AG09309 (cell line): ENCODE measurements around the gene ZNF12.
"Not testable (repeated sequence)": the region's sequence is repeated elsewhere in the genome, so short reads cannot be mapped to it uniquely, and the experiment has no call there.

Experiments used
- DNase-seq: peaks from one replicate; pipeline ENCODE4 v3.0.0-alpha.2; 2010; ENCODE audit warnings: low read depth
- H3K4me3 ChIP-seq: 2 replicates; pipeline ENCODE4 v1.5.1; 2011; ENCODE audit warnings: mild to moderate bottlenecking, low read depth, low read length, moderate library complexity; ENCODE audit not compliant: control insufficient read depth
- CTCF ChIP-seq: IDR thresholded peaks from 2 replicates; pipeline ENCODE4 v1.5.1; 2011; ENCODE audit warnings: mild to moderate bottlenecking, low read depth, low read length, inconsistent platforms; ENCODE audit not compliant: insufficient read depth, control insufficient read depth; ENCODE audit errors: missing control alignments

Gene ZNF12

GRCh38 chr7:6727663-6728062 is 20.9 kb upstream of the ZNF12 start:
- DNase-seq, result no peak
- H3K4me3 ChIP-seq, result no peak overlapping the region
- no peak for TF ChIP-seq CTCF

GRCh38 chr7:6726341-6726740 is 19.6 kb upstream of the ZNF12 start:
- not testable (repeated sequence) for DNase-seq, H3K4me3 ChIP-seq

- DNase-seq, result no peak
- no peak overlapping the region for H3K4me3 ChIP-seq
- TF ChIP-seq CTCF, result no peak
Observed at GRCh38 chr7:6725003-6725402, 18.3 kb upstream of the ZNF12 start.

- not testable (repeated sequence) for DNase-seq, H3K4me3 ChIP-seq
Observed at GRCh38 chr7:6724351-6724750, 17.6 kb upstream of the ZNF12 start.

- no peak for DNase-seq
- TF ChIP-seq CTCF, result peak; percentile 16
- H3K4me3 ChIP-seq, result no peak overlapping the region
Observed at GRCh38 chr7:6718124-6718523, 11.4 kb upstream of the ZNF12 start.

- H3K4me3 ChIP-seq, DNase-seq: not testable (repeated sequence)
Observed at GRCh38 chr7:6715898-6716297, 9.2 kb upstream of the ZNF12 start.

- TF ChIP-seq CTCF, result no peak
- DNase-seq, result no peak
Observed at GRCh38 chr7:6714360-6714759, 7.6 kb upstream of the ZNF12 start.

GRCh38 chr7:6709808-6710207 is 3.1 kb upstream of the ZNF12 start:
- DNase-seq, result no peak
- TF ChIP-seq CTCF, result no peak
- no peak overlapping the region for H3K4me3 ChIP-seq

More at GRCh38 chr7:6714360-6714759, 7.6 kb upstream of the ZNF12 start:
- no peak overlapping the region for H3K4me3 ChIP-seq
